Chondrocyte (in vitro differentiated cells): Measurements from ENCODE around the gene TMEM213. TPM values are rescaled to one million over a fixed set of nuclear protein-coding genes. Genes with fewer than 3 reads are reported as not detected.
A peak's percentile ranks its signal among the peaks of the same experiment; 100 is the strongest.

Experiments used
- DNase-seq: peaks from one replicate; pipeline ENCODE4 v3.0.0; 2021; ENCODE audit warnings: mixed read lengths, low spot score
- H3K27ac Mint-ChIP-seq: one replicate; pipeline ENCODE4 v1.8.0; 2021; ENCODE audit warnings: mild to moderate bottlenecking, moderate library complexity, mixed read lengths; ENCODE audit not compliant: unreplicated experiment
- H3K27me3 Mint-ChIP-seq: 2 replicates; pipeline ENCODE4 v1.8.0; 2021; ENCODE audit warnings: low read depth, mixed read lengths
- H3K36me3 Mint-ChIP-seq: 2 replicates; pipeline ENCODE4 v1.8.0; 2021; ENCODE audit warnings: low read depth, mixed read lengths
- H3K4me1 Mint-ChIP-seq: 2 replicates; pipeline ENCODE4 v1.8.0; 2021; ENCODE audit warnings: low read depth, mild to moderate bottlenecking, mixed read lengths
- H3K4me3 Mint-ChIP-seq: one replicate; pipeline ENCODE4 v1.8.0; 2021; ENCODE audit warnings: mild to moderate bottlenecking, moderate library complexity, mixed read lengths; ENCODE audit not compliant: unreplicated experiment
- H3K9me3 Mint-ChIP-seq: 2 replicates; pipeline ENCODE4 v1.8.0; 2021; ENCODE audit warnings: low read depth, mixed read lengths
- total RNA-seq: library from RNA; stranded (reverse); gene quantifications from 3 replicates; pipeline ENCODE4 v1.2.1, GENCODE V29; 2021
- TF ChIP-seq, protein P1 (sequence below): fragments of 200-600 bp; sonication (generic); IDR thresholded peaks from 2 replicates; pipeline ENCODE4 v1.5.0; 2021; ENCODE audit warnings: antibody characterized with exemption, mild to moderate bottlenecking, moderate library complexity

The TMEM213 gene
- total RNA-seq, 1 donor from 2014 or later, result not detected

- no peak overlapping the region for H3K4me3 Mint-ChIP-seq
- peaks cover 2% of the 10 kb centered on the region for H3K36me3 Mint-ChIP-seq
- TF ChIP-seq, protein P1, sequence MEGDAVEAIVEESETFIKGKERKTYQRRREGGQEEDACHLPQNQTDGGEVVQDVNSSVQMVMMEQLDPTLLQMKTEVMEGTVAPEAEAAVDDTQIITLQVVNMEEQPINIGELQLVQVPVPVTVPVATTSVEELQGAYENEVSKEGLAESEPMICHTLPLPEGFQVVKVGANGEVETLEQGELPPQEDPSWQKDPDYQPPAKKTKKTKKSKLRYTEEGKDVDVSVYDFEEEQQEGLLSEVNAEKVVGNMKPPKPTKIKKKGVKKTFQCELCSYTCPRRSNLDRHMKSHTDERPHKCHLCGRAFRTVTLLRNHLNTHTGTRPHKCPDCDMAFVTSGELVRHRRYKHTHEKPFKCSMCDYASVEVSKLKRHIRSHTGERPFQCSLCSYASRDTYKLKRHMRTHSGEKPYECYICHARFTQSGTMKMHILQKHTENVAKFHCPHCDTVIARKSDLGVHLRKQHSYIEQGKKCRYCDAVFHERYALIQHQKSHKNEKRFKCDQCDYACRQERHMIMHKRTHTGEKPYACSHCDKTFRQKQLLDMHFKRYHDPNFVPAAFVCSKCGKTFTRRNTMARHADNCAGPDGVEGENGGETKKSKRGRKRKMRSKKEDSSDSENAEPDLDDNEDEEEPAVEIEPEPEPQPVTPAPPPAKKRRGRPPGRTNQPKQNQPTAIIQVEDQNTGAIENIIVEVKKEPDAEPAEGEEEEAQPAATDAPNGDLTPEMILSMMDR, result no peak
- no peak overlapping the region for H3K27ac Mint-ChIP-seq
- H3K9me3 Mint-ChIP-seq, result no peaks in the 10 kb centered on the region
- H3K27me3 Mint-ChIP-seq, result no peaks in the 10 kb centered on the region
- DNase-seq, result no peak
- H3K4me1 Mint-ChIP-seq, result peaks cover 4% of the 10 kb centered on the region
Observed at GRCh38 chr7:138882249-138882648, 84.5 kb downstream of the TMEM213 start.

GRCh38 chr7:138885383-138886147, 87.8 kb downstream of the TMEM213 start:
- no peak for DNase-seq
- no peaks in the 10 kb centered on the region for H3K27me3 Mint-ChIP-seq
- no peak overlapping the region for H3K27ac Mint-ChIP-seq
- no peaks in the 10 kb centered on the region for H3K9me3 Mint-ChIP-seq
- peaks cover 18% of the 10 kb centered on the region for H3K4me1 Mint-ChIP-seq
- TF ChIP-seq, protein P1, result no peak
- no peaks in the 10 kb centered on the region for H3K36me3 Mint-ChIP-seq
- H3K4me3 Mint-ChIP-seq, result no peak overlapping the region

DNA sequence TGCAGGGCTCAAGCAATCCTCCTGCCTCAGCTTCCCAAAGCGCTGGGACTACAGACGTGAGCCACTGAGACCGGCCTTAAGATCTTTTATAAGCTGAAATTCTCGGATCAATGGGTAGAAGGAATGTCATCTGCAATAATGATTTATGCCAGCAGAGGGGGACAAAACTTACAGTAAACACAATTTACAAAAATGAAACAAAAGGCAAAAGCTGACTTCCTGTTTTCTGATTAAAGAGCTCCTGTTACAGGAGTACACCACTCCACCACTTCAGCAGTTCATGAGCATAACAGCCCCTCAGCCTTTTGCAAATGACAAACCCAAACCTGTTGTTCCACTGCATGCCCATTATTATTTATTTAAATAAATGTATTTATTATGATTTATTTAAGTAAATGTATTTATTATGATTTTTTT, 88.7 kb downstream of the TMEM213 start:
- TF ChIP-seq, protein P1, result peak; percentile 86
- H3K27me3 Mint-ChIP-seq, result no peaks in the 10 kb centered on the region
- H3K27ac Mint-ChIP-seq, result no peak overlapping the region
- no peaks in the 10 kb centered on the region for H3K9me3 Mint-ChIP-seq
- no peak for DNase-seq
- no peak overlapping the region for H3K4me3 Mint-ChIP-seq
- no peaks in the 10 kb centered on the region for H3K36me3 Mint-ChIP-seq
- H3K4me1 Mint-ChIP-seq, result peaks cover 28% of the 10 kb centered on the region

- H3K4me3 Mint-ChIP-seq, result no peak overlapping the region
- no peaks in the 10 kb centered on the region for H3K36me3 Mint-ChIP-seq
- H3K27me3 Mint-ChIP-seq, result no peaks in the 10 kb centered on the region
- H3K9me3 Mint-ChIP-seq, result no peaks in the 10 kb centered on the region
- peaks cover 35% of the 10 kb centered on the region for H3K4me1 Mint-ChIP-seq
- TF ChIP-seq, protein P1, result no peak
- no peak overlapping the region for H3K27ac Mint-ChIP-seq
- no peak for DNase-seq
Observed at GRCh38 chr7:138887085-138887710, 89.4 kb downstream of the TMEM213 start.

Other genes starting within 250 kb of the TMEM213 start
- not detected in 3 replicates for gene SVOPL, start 96.6 kb upstream of the TMEM213 start, total RNA-seq
- 0.35 to 0.70 TPM (median 0.51 TPM) in 3 replicates for gene ATP6V0A4, start 202 bp downstream of the TMEM213 start, total RNA-seq
- 4.7 to 9.2 TPM (median 8.5 TPM) in 3 replicates for gene KIAA1549, start 183.4 kb downstream of the TMEM213 start, total RNA-seq
- gene ZC3HAV1L, start 238.0 kb downstream of the TMEM213 start, total RNA-seq, result 9.9 to 11.0 TPM in 2 of 3 replicates, not detected in the other